Mesothelial cell of epicardium (in vitro differentiated cells): ENCODE results near the gene CFHR3. TPM values are rescaled to one million over a fixed set of nuclear protein-coding genes. Genes with fewer than 3 reads are reported as not detected.
"Not testable (repeated sequence)": the region's sequence is repeated elsewhere in the genome, so short reads cannot be mapped to it uniquely, and the experiment has no call there.

Experiments
- DNase-seq, 2 experiments: peaks; one replicate each; pipeline ENCODE4 v3.0.0; 2021; ENCODE audit warnings: low spot score in 2 of 2; ENCODE audit not compliant: unreplicated experiment in 2 of 2
- H3K27ac Mint-ChIP-seq: 2 replicates; pipeline ENCODE4 v1.8.0; 2021; ENCODE audit warnings: mixed read lengths
- H3K27me3 Mint-ChIP-seq: 2 replicates; pipeline ENCODE4 v1.8.0; 2021; ENCODE audit warnings: low read depth, mixed read lengths
- H3K36me3 Mint-ChIP-seq: 2 replicates; pipeline ENCODE4 v1.8.0; 2021; ENCODE audit warnings: mixed read lengths
- H3K4me1 Mint-ChIP-seq: 2 replicates; pipeline ENCODE4 v1.8.0; 2021; ENCODE audit warnings: mixed read lengths
- H3K4me3 Mint-ChIP-seq: 2 replicates; pipeline ENCODE4 v1.8.0; 2021; ENCODE audit warnings: mild to moderate bottlenecking, moderate library complexity, mixed read lengths
- H3K9me3 Mint-ChIP-seq: 2 replicates; pipeline ENCODE4 v1.8.0; 2021; ENCODE audit warnings: mixed read lengths
- total RNA-seq: library from RNA; stranded (reverse); gene quantifications from 3 replicates; pipeline ENCODE4 v1.2.1, GENCODE V29; 2021
- TF ChIP-seq, protein P1 (sequence below): fragments of 200-600 bp; sonication (generic); IDR thresholded peaks from one replicate; pipeline ENCODE4 v1.5.0; 2021; ENCODE audit warnings: antibody characterized with exemption; ENCODE audit not compliant: unreplicated experiment

The CFHR3 gene
- total RNA-seq, 1 donor from 2014 or later = 0.42 TPM

DNA sequence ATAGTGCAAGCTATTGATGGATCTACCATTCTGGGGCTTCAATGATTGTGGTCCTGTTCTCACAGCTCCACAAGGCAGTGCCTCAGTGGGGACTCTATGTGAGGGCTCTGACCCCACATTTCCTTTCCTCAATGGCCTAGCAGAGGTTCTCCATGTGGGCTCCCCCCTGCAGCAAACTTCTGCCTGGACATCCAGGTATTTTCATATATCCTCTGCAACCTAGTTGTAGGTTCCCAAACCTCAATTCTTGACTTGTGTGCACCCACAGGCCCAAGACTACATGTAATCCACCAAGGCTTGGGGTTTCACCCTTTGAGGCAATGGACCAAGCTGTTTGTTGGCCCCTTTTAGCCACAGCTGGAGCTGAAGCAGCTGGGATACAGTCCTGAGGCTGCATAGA, 35.9 kb upstream of the CFHR3 start:
- H3K27ac Mint-ChIP-seq = no peak overlapping the region
- peaks cover 1% of the 10 kb centered on the region for H3K4me1 Mint-ChIP-seq
- DNase-seq = no peak
- no peaks in the 10 kb centered on the region for H3K27me3 Mint-ChIP-seq
- H3K9me3 Mint-ChIP-seq = peaks cover 22% of the 10 kb centered on the region
- H3K4me3 Mint-ChIP-seq = no peak overlapping the region
- TF ChIP-seq, protein P1, sequence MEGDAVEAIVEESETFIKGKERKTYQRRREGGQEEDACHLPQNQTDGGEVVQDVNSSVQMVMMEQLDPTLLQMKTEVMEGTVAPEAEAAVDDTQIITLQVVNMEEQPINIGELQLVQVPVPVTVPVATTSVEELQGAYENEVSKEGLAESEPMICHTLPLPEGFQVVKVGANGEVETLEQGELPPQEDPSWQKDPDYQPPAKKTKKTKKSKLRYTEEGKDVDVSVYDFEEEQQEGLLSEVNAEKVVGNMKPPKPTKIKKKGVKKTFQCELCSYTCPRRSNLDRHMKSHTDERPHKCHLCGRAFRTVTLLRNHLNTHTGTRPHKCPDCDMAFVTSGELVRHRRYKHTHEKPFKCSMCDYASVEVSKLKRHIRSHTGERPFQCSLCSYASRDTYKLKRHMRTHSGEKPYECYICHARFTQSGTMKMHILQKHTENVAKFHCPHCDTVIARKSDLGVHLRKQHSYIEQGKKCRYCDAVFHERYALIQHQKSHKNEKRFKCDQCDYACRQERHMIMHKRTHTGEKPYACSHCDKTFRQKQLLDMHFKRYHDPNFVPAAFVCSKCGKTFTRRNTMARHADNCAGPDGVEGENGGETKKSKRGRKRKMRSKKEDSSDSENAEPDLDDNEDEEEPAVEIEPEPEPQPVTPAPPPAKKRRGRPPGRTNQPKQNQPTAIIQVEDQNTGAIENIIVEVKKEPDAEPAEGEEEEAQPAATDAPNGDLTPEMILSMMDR = no peak
- peaks cover 3% of the 10 kb centered on the region for H3K36me3 Mint-ChIP-seq

DNA sequence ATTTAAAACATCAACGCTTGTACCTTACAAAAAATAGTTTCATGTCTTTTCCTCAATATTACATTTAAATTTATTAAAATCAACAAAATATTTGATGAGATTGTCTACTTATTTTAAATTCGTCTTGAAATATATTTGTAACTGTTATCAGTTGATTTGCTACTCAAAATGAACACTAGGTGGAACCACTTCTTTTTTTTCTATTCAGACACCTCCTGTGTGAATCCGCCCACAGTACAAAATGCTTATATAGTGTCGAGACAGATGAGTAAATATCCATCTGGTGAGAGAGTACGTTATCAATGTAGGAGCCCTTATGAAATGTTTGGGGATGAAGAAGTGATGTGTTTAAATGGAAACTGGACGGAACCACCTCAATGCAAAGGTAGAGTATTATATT, 31.4 kb upstream of the CFHR3 start:
- not testable (repeated sequence) for H3K4me1 Mint-ChIP-seq, H3K4me3 Mint-ChIP-seq, H3K36me3 Mint-ChIP-seq, DNase-seq, H3K27me3 Mint-ChIP-seq, H3K27ac Mint-ChIP-seq
- TF ChIP-seq, protein P1 = peak; percentile 61
- H3K9me3 Mint-ChIP-seq = peaks cover 16% of the 10 kb centered on the region

DNA sequence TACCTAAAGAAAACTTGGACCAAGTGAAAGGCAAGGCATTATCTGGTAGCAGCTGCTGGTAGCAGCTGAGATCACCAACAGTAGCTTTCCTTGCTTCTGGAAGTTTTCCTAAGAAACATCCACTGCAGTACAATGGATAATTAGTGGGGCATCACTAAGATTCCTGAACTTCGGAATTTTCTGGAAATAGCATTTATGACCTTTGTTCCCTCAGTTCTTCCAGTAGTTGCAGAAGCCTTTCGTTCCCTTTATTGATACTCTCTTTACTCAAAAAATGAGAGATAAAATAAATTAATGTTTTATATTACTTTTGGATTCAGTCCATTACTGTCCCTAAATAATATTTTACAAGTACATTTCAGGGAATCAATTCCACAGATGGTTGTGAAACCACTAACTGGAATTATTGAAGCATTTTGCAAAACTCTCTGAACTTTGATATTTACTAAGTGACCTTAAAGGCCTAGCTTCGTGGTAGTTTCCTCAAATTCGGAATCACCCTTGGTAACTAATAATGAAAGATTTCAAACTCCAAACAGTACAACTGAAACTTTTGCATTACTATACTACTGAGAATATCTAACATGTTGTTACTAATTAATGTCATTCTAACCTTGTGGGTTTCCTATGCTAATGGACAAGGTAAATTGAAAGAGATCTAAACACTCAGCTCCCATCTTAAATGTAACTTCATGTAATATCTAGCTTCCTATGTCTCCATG, 9.5 kb upstream of the CFHR3 start:
- H3K36me3 Mint-ChIP-seq, H3K9me3 Mint-ChIP-seq, DNase-seq, H3K27me3 Mint-ChIP-seq, H3K27ac Mint-ChIP-seq, H3K4me1 Mint-ChIP-seq, H3K4me3 Mint-ChIP-seq: not testable (repeated sequence)

DNA sequence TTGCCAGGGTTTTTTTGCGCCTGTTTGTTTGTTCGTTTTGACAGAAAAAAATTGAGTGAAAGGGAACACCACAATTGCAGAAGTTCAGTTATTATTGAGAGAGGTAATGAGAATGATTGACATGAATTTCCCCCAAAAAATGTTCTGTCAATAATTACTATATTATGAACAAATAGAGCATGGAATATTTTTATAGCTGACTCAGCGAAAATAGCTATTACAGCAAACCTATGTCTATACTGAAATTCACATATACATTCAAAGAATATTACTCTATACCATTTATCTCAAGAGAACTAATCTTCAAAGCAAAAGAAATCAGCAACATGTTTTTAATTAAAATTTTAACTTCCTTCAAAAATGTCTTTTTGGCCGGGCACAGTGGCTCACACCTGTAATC, 4.8 kb upstream of the CFHR3 start:
- DNase-seq, H3K9me3 Mint-ChIP-seq, H3K27ac Mint-ChIP-seq, H3K4me3 Mint-ChIP-seq, H3K36me3 Mint-ChIP-seq, H3K4me1 Mint-ChIP-seq, H3K27me3 Mint-ChIP-seq: not testable (repeated sequence)

DNA sequence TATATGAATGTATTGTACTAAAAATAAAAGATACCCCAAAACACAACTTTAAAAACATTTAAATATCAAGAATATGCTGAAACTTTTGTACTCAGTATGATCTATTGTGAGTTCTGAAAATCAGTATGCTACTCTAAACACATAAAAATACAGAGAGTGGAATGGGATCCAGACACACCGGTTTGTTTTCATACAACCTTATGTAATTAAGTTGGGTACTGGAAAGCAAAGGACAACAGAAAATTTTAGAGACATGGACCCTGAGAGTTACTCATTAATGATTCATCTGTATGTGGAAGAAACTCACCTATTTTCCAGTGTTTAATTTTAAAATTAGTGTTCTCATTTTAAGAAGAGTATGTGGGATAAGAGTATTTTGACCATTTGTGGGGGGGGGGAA, 927 bp upstream of the CFHR3 start:
- Mint-ChIP-seq H3K27ac (no peak overlapping the region), H3K4me1 (no peaks in the 10 kb centered on the region), H3K27me3 (no peaks in the 10 kb centered on the region), H3K9me3 (no peaks in the 10 kb centered on the region), H3K4me3 (no peak overlapping the region), H3K36me3 (no peaks in the 10 kb centered on the region)
- no peak for DNase-seq
- TF ChIP-seq, protein P1 = no peak

DNA sequence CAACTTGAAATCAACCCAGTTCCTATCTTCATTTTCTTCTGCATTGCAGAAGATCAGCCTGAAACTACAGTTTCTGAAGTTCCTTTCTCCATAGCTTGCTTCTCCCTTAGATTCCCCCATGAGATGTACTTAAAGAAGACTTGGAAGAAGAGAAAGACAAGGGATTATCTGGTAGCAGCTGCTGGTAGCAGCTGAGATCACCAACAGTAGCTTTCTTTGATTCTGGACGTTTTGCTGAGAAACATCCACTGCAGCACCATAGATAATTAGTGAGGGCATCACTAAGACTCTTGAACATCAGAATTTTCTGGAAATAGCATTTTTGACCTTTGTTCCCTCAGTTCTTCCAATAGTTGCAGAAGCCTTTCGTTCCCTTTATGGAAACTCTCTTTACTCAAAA, 465 bp upstream of the CFHR3 start:
- TF ChIP-seq, protein P1 = no peak
- Mint-ChIP-seq H3K27me3 (no peaks in the 10 kb centered on the region), H3K27ac (no peak overlapping the region), H3K4me1 (no peaks in the 10 kb centered on the region), H3K36me3 (no peaks in the 10 kb centered on the region), H3K4me3 (no peak overlapping the region), H3K9me3 (peaks cover 2% of the 10 kb centered on the region)
- no peak for DNase-seq

DNA sequence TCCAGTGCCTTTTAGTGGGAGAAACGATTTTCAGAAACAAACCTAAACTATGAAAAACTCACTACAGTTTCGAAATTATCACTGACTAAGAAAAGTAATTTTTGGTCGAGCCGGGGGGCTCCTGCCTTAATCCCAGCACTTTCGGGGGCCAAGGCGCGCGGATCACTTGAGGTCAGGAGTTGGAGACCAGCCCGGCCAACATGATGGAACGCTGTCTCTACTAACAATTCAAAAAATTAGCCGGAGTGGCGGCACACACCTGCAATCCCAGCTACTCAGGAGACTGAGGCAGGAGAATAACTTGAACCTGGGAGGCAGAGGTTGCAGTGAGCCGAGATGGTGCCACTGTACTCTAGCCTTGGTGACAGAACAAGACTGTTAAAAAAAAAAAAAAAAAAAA, 3.0 kb downstream of the CFHR3 start:
- DNase-seq = no peak
- no peak overlapping the region for H3K4me3 Mint-ChIP-seq
- H3K9me3 Mint-ChIP-seq = peaks cover 5% of the 10 kb centered on the region
- no peaks in the 10 kb centered on the region for H3K27me3 Mint-ChIP-seq
- no peak overlapping the region for H3K27ac Mint-ChIP-seq
- no peaks in the 10 kb centered on the region for H3K4me1 Mint-ChIP-seq
- TF ChIP-seq, protein P1 = no peak
- no peaks in the 10 kb centered on the region for H3K36me3 Mint-ChIP-seq
